ENCODE measurements around the gene WWOX.

The WWOX gene

GRCh38 chr16:78742501-78743283 lies 643.2 kb downstream of the WWOX start:
- peaks cover 3% of the 10 kb centered on the region for H3K4me1 ChIP-seq (ENCODE audit: insufficient read depth, insufficient read length)

GRCh38 chr16:78743556-78743955 lies 644.1 kb downstream of the WWOX start:
- TF ChIP-seq SUZ12 (IDR thresholded peaks at IDR 0.05; ENCODE audit: extremely low read depth, insufficient read depth, insufficient read length) (no peak), YY1 (IDR thresholded peaks at IDR 0.05; ENCODE audit: insufficient read depth, insufficient read length) (no peak), ZNF274 (IDR thresholded peaks at IDR 0.05; ENCODE audit: low read depth, low read length) (no peak)
- Histone ChIP-seq H3K9me3 (ENCODE audit: insufficient read depth, low read length) (no peaks in the 10 kb centered on the region), H3K36me3 (ENCODE audit: insufficient read depth, insufficient read length, low read length) (no peaks in the 10 kb centered on the region), H3K9ac (ENCODE audit: insufficient read length, low read depth) (no peak overlapping the region), H3K4me1 (ENCODE audit: insufficient read depth, insufficient read length) (peaks cover 3% of the 10 kb centered on the region), H3K4me3 (ENCODE audit: insufficient read length, low read depth) (no peak overlapping the region), H3K27me3 (ENCODE audit: insufficient read depth, insufficient read length) (no peaks in the 10 kb centered on the region)
- no peak for DNase-seq (ENCODE audit: low read depth, low spot score)

More at GRCh38 chr16:78742501-78743283, 643.2 kb downstream of the WWOX start:
- Histone ChIP-seq H3K4me3 (ENCODE audit: insufficient read length, low read depth) (no peak overlapping the region), H3K27me3 (ENCODE audit: insufficient read depth, insufficient read length) (no peaks in the 10 kb centered on the region), H3K9ac (ENCODE audit: insufficient read length, low read depth) (no peak overlapping the region), H3K36me3 (ENCODE audit: insufficient read depth, insufficient read length, low read length) (no peaks in the 10 kb centered on the region), H3K9me3 (ENCODE audit: insufficient read depth, low read length) (no peaks in the 10 kb centered on the region)
- DNase-seq (ENCODE audit: low read depth, low spot score): no peak
- TF ChIP-seq YY1 (IDR thresholded peaks at IDR 0.05; ENCODE audit: insufficient read depth, insufficient read length) (no peak), ZNF274 (IDR thresholded peaks at IDR 0.05; ENCODE audit: low read depth, low read length) (no peak), SUZ12 (IDR thresholded peaks at IDR 0.05; ENCODE audit: extremely low read depth, insufficient read depth, insufficient read length) (no peak)

GRCh38 chr16:78744099-78744498 lies 644.6 kb downstream of the WWOX start:
- H3K9me3 ChIP-seq (ENCODE audit: insufficient read depth, low read length): no peaks in the 10 kb centered on the region
- H3K36me3 ChIP-seq (ENCODE audit: insufficient read depth, insufficient read length, low read length): no peaks in the 10 kb centered on the region
- H3K4me1 ChIP-seq (ENCODE audit: insufficient read depth, insufficient read length): peaks cover 3% of the 10 kb centered on the region
- TF ChIP-seq YY1 (IDR thresholded peaks at IDR 0.05; ENCODE audit: insufficient read depth, insufficient read length) (no peak), ZNF274 (IDR thresholded peaks at IDR 0.05; ENCODE audit: low read depth, low read length) (no peak), SUZ12 (IDR thresholded peaks at IDR 0.05; ENCODE audit: extremely low read depth, insufficient read depth, insufficient read length) (no peak)
- H3K9ac ChIP-seq (ENCODE audit: insufficient read length, low read depth): no peak overlapping the region
- DNase-seq (ENCODE audit: low read depth, low spot score): no peak
- H3K27me3 ChIP-seq (ENCODE audit: insufficient read depth, insufficient read length): no peaks in the 10 kb centered on the region
- no peak overlapping the region for H3K4me3 ChIP-seq (ENCODE audit: insufficient read length, low read depth)

GRCh38 chr16:78744796-78745107 lies 645.3 kb downstream of the WWOX start:
- H3K9me3 ChIP-seq (ENCODE audit: insufficient read depth, low read length): no peaks in the 10 kb centered on the region
- TF ChIP-seq ZNF274 (IDR thresholded peaks at IDR 0.05; ENCODE audit: low read depth, low read length) (no peak), YY1 (IDR thresholded peaks at IDR 0.05; ENCODE audit: insufficient read depth, insufficient read length) (no peak), SUZ12 (IDR thresholded peaks at IDR 0.05; ENCODE audit: extremely low read depth, insufficient read depth, insufficient read length) (no peak)
- no peak overlapping the region for H3K4me3 ChIP-seq (ENCODE audit: insufficient read length, low read depth)
- DNase-seq (ENCODE audit: low read depth, low spot score): no peak
- peaks cover 3% of the 10 kb centered on the region for H3K4me1 ChIP-seq (ENCODE audit: insufficient read depth, insufficient read length)
- H3K36me3 ChIP-seq (ENCODE audit: insufficient read depth, insufficient read length, low read length): no peaks in the 10 kb centered on the region
- no peak overlapping the region for H3K9ac ChIP-seq (ENCODE audit: insufficient read length, low read depth)
- H3K27me3 ChIP-seq (ENCODE audit: insufficient read depth, insufficient read length): no peaks in the 10 kb centered on the region

- Histone ChIP-seq H3K4me1 (ENCODE audit: insufficient read depth, insufficient read length) (peaks cover 3% of the 10 kb centered on the region), H3K36me3 (ENCODE audit: insufficient read depth, insufficient read length, low read length) (no peaks in the 10 kb centered on the region), H3K27me3 (ENCODE audit: insufficient read depth, insufficient read length) (no peaks in the 10 kb centered on the region), H3K9me3 (ENCODE audit: insufficient read depth, low read length) (no peaks in the 10 kb centered on the region), H3K9ac (ENCODE audit: insufficient read length, low read depth) (no peak overlapping the region), H3K4me3 (ENCODE audit: insufficient read length, low read depth) (no peak overlapping the region)
- no peak for DNase-seq (ENCODE audit: low read depth, low spot score)
- TF ChIP-seq YY1 (IDR thresholded peaks at IDR 0.05; ENCODE audit: insufficient read depth, insufficient read length) (no peak), ZNF274 (IDR thresholded peaks at IDR 0.05; ENCODE audit: low read depth, low read length) (no peak), SUZ12 (IDR thresholded peaks at IDR 0.05; ENCODE audit: extremely low read depth, insufficient read depth, insufficient read length) (no peak)
These were observed 645.9 kb downstream of the WWOX start for GRCh38 chr16:78745108-78746019.

- TF ChIP-seq ZNF274 (IDR thresholded peaks at IDR 0.05; ENCODE audit: low read depth, low read length) (no peak), SUZ12 (IDR thresholded peaks at IDR 0.05; ENCODE audit: extremely low read depth, insufficient read depth, insufficient read length) (no peak), YY1 (IDR thresholded peaks at IDR 0.05; ENCODE audit: insufficient read depth, insufficient read length) (no peak)
- Histone ChIP-seq H3K4me1 (ENCODE audit: insufficient read depth, insufficient read length) (peaks cover 3% of the 10 kb centered on the region), H3K36me3 (ENCODE audit: insufficient read depth, insufficient read length, low read length) (no peaks in the 10 kb centered on the region), H3K9me3 (ENCODE audit: insufficient read depth, low read length) (no peaks in the 10 kb centered on the region), H3K27me3 (ENCODE audit: insufficient read depth, insufficient read length) (no peaks in the 10 kb centered on the region), H3K9ac (ENCODE audit: insufficient read length, low read depth) (no peak overlapping the region), H3K4me3 (ENCODE audit: insufficient read length, low read depth) (no peak overlapping the region)
- no peak for DNase-seq (ENCODE audit: low read depth, low spot score)
These were observed 647.3 kb downstream of the WWOX start for GRCh38 chr16:78746718-78747117.

All from NT2/D1 (cell line).